ENCODE data around the gene LRRC71. TPM values are rescaled to one million over a fixed set of nuclear protein-coding genes. Genes with fewer than 3 reads are reported as not detected.

The LRRC71 gene
- total RNA-seq, 1 experiment from 2014 or later = not detected

- no peak for TF ChIP-seq CTCF (IDR thresholded peaks at IDR 0.05; ENCODE audit: unreplicated experiment)
- H3K9me3 Mint-ChIP-seq (ENCODE audit: low read depth, unreplicated experiment) = no peaks in the 10 kb centered on the region
- H3K27me3 Mint-ChIP-seq (ENCODE audit: unreplicated experiment) = no peaks in the 10 kb centered on the region
- CTCF ChIA-PET = no interaction called here
- no peak overlapping the region for H3K27ac Mint-ChIP-seq (ENCODE audit: unreplicated experiment)
- H3K4me1 Mint-ChIP-seq (ENCODE audit: low read depth, unreplicated experiment) = peaks cover 10% of the 10 kb centered on the region
- no TSS peak for BruUV-seq (replicated peaks)
- DNase-seq = no peak
- intact Hi-C loops (cut with micrococcal nuclease; ENCODE audit: unreplicated experiment) = no loop called here
- H3K36me3 Mint-ChIP-seq (ENCODE audit: insufficient read depth, unreplicated experiment) = peaks cover 54% of the 10 kb centered on the region
- no peak overlapping the region for H3K4me3 Mint-ChIP-seq (ENCODE audit: low read depth, unreplicated experiment)
Measured at GRCh38 chr1:156943756-156944155, 23.3 kb downstream of the LRRC71 start.

GRCh38 chr1:156944268-156944667 lies 23.8 kb downstream of the LRRC71 start:
- no peaks in the 10 kb centered on the region for H3K27me3 Mint-ChIP-seq (ENCODE audit: unreplicated experiment)
- no peak overlapping the region for H3K27ac Mint-ChIP-seq (ENCODE audit: unreplicated experiment)
- no peak for DNase-seq
- peaks cover 10% of the 10 kb centered on the region for H3K4me1 Mint-ChIP-seq (ENCODE audit: low read depth, unreplicated experiment)
- TF ChIP-seq CTCF (IDR thresholded peaks at IDR 0.05; ENCODE audit: unreplicated experiment) = no peak
- no TSS peak for BruUV-seq (replicated peaks)
- no peak overlapping the region for H3K4me3 Mint-ChIP-seq (ENCODE audit: low read depth, unreplicated experiment)
- no peaks in the 10 kb centered on the region for H3K9me3 Mint-ChIP-seq (ENCODE audit: low read depth, unreplicated experiment)
- intact Hi-C loops (cut with micrococcal nuclease; ENCODE audit: unreplicated experiment) = no loop called here
- CTCF ChIA-PET = no interaction called here
- H3K36me3 Mint-ChIP-seq (ENCODE audit: insufficient read depth, unreplicated experiment) = peaks cover 49% of the 10 kb centered on the region

GRCh38 chr1:156944848-156945247 lies 24.4 kb downstream of the LRRC71 start:
- H3K27ac Mint-ChIP-seq (ENCODE audit: unreplicated experiment) = no peak overlapping the region
- H3K27me3 Mint-ChIP-seq (ENCODE audit: unreplicated experiment) = no peaks in the 10 kb centered on the region
- H3K36me3 Mint-ChIP-seq (ENCODE audit: insufficient read depth, unreplicated experiment) = peaks cover 46% of the 10 kb centered on the region
- H3K4me1 Mint-ChIP-seq (ENCODE audit: low read depth, unreplicated experiment) = peaks cover 10% of the 10 kb centered on the region
- CTCF ChIA-PET = interaction anchor here (0.6 kb wide), 1 partner anchor 116 kb away, joined by 3 read pairs; no protein-coding TSS in a partner anchor
- no peak for DNase-seq
- TF ChIP-seq CTCF (IDR thresholded peaks at IDR 0.05; ENCODE audit: unreplicated experiment) = no peak
- intact Hi-C loops (cut with micrococcal nuclease; ENCODE audit: unreplicated experiment) = no loop called here
- no peaks in the 10 kb centered on the region for H3K9me3 Mint-ChIP-seq (ENCODE audit: low read depth, unreplicated experiment)
- no peak overlapping the region for H3K4me3 Mint-ChIP-seq (ENCODE audit: low read depth, unreplicated experiment)
- BruUV-seq (replicated peaks) = no TSS peak

DNA sequence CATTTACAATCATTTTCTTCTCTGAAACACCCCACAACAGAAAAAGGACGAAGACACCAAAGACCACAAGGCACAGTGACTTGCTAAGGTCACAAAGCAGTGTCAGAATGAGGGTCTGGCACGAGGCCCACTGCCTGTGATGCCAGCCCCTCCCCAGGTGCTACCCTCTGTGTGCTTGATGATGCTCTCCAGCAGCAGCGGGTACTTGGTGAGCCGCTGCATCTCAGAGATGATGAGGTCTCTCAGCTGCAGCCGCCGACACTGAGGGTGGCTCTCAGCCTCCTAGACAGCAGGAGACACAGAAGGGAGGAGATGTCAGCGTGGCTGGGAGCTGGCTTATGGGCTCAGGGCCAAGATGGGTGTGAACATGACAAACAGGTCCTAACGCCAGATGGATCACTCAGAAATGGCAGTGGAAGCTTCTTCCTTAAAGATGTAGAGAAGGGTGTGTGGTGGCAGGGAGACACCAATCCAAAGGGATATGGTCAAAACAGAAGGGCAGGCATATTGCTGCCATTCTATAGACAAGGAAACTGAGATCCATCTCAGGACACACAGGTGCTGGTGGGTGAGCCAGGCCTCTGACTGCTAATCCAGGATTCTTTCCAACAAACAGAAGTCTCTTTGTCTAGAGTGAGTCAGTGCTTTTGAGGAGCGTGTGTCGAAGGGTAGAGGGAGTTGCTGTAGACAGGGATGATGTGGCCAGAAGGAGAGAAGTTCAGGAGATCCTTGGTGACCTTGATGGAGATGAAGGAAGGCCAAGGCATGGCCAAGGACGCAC lies 25.6 kb downstream of the LRRC71 start:
- Mint-ChIP-seq H3K9me3 (ENCODE audit: low read depth, unreplicated experiment) (no peaks in the 10 kb centered on the region), H3K4me1 (ENCODE audit: low read depth, unreplicated experiment) (peaks cover 10% of the 10 kb centered on the region), H3K4me3 (ENCODE audit: low read depth, unreplicated experiment) (no peak overlapping the region), H3K36me3 (ENCODE audit: insufficient read depth, unreplicated experiment) (peaks cover 39% of the 10 kb centered on the region), H3K27me3 (ENCODE audit: unreplicated experiment) (no peaks in the 10 kb centered on the region), H3K27ac (ENCODE audit: unreplicated experiment) (no peak overlapping the region)
- CTCF ChIA-PET = no interaction called here
- DNase-seq = no peak
- BruUV-seq (replicated peaks) = no TSS peak
- intact Hi-C loops (cut with micrococcal nuclease; ENCODE audit: unreplicated experiment) = no loop called here
- no peak for TF ChIP-seq CTCF (IDR thresholded peaks at IDR 0.05; ENCODE audit: unreplicated experiment)

All from Calu3 (cell line).